PC-9 (cell line): ENCODE measurements around the gene ITGAV. TPM values are rescaled to one million over a fixed set of nuclear protein-coding genes. Genes with fewer than 3 reads are reported as not detected.
A peak's percentile ranks its signal among the peaks of the same experiment; 100 is the strongest.

ENCODE experiments used
- BruUV-seq: library from RNA; stranded (reverse); fragments of 400-500 nt; replicated peaks from 2 replicates; lab custom pipeline; 2021; lab: Mats Ljungman, UMichigan
- CTCF ChIA-PET: fragments of 300-600 bp; sonication (Branson Sonifier 250); formaldehyde crosslinking; loops from one replicate; lab custom pipeline; 2022; ENCODE audit warnings: antibody characterized with exemption; lab: Charles Lee
- POLR2A ChIA-PET: fragments of 300-600 bp; sonication (Branson Sonifier 250); formaldehyde crosslinking; loops from one replicate; lab custom pipeline; 2022; ENCODE audit warnings: antibody characterized with exemption; ENCODE audit not compliant: unreplicated experiment; lab: Charles Lee
- DNase-seq, 2 experiments: peaks; one replicate each; pipeline versions ENCODE4 v3.0.0 to v3.0.0-alpha.2; 2015 to 2022; ENCODE audit warnings: mixed read lengths in 1 of 2
- H2AFZ ChIP-seq: fragments of 200-600 bp; sonication (generic); 2 replicates; pipeline ENCODE4 v1.8.1; 2017; ENCODE audit warnings: antibody characterized with exemption
- H3F3A ChIP-seq: fragments of 200-600 bp; sonication (generic); 2 replicates; pipeline ENCODE4 v1.8.1; 2017; ENCODE audit warnings: antibody characterized with exemption, mild to moderate bottlenecking, low read depth; ENCODE audit not compliant: insufficient read depth
- H3K27ac ChIP-seq: fragments of 200-600 bp; sonication (generic); 2 replicates; pipeline ENCODE4 v1.6.1; 2016; ENCODE audit warnings: mixed run types
- H3K27me3 ChIP-seq: fragments of 200-600 bp; sonication (generic); 2 replicates; pipeline ENCODE4 v1.6.1; 2016; ENCODE audit warnings: low read depth, mixed run types; ENCODE audit not compliant: insufficient read depth
- H3K36me3 ChIP-seq: fragments of 200-600 bp; sonication (generic); 2 replicates; pipeline ENCODE4 v1.6.1; 2016; ENCODE audit warnings: low read depth, mixed run types
- H3K4me1 ChIP-seq: fragments of 200-600 bp; sonication (generic); replicated peaks from 2 replicates; pipeline ENCODE4 v1.6.1; 2016; ENCODE audit warnings: mixed run types; ENCODE audit not compliant: insufficient read depth
- H3K4me2 ChIP-seq: fragments of 200-600 bp; sonication (generic); 2 replicates; pipeline ENCODE4 v1.6.1; 2017; ENCODE audit warnings: mixed run types
- H3K4me3 ChIP-seq: fragments of 200-600 bp; sonication (generic); 2 replicates; pipeline ENCODE4 v1.6.1; 2016; ENCODE audit warnings: mixed run types
- H3K79me2 ChIP-seq: fragments of 200-600 bp; sonication (generic); 2 replicates; pipeline ENCODE4 v1.6.1; 2017; ENCODE audit warnings: low read depth, mixed run types
- H3K9me2 ChIP-seq: fragments of 200-600 bp; sonication (generic); 2 replicates; pipeline ENCODE4 v1.8.1; 2017; ENCODE audit warnings: mild to moderate bottlenecking; ENCODE audit not compliant: insufficient read depth
- H3K9me3 ChIP-seq: fragments of 200-600 bp; sonication (generic); 2 replicates; pipeline ENCODE4 v1.8.1; 2016; ENCODE audit warnings: low read depth; ENCODE audit not compliant: insufficient read depth
- H4K20me1 ChIP-seq: fragments of 200-600 bp; sonication (generic); 2 replicates; pipeline ENCODE4 v1.8.1; 2017; ENCODE audit not compliant: insufficient read depth
- CTCF ChIP-seq: fragments of 200-600 bp; sonication (generic); conservative IDR thresholded peaks from 2 replicates; pipeline ENCODE4 v1.6.1; 2017; ENCODE audit warnings: mixed run types, antibody characterized with exemption, mild to moderate bottlenecking, moderate library complexity
- EZH2 ChIP-seq: fragments of 200-600 bp; sonication (generic); IDR thresholded peaks from 2 replicates; pipeline ENCODE4 v1.8.0; 2017; ENCODE audit warnings: antibody characterized with exemption, low read depth
- intact Hi-C: fragments of 100-400 bp; cut with micrococcal nuclease; formaldehyde crosslinking; loops from one replicate; pipeline ENCODE4 v1.10.0; 2022; ENCODE audit not compliant: unreplicated experiment
- total RNA-seq: library from RNA; stranded (reverse); gene quantifications from 2 replicates; pipeline ENCODE4 v1.2.3, GENCODE V29; 2021

ITGAV gene
- total RNA-seq, 1 experiment from 2014 or later: 28.0 TPM

GRCh38 chr2:186582698-186583097 is 7.2 kb upstream of the ITGAV start:
- Histone ChIP-seq H3K4me2 (no peak overlapping the region), H3K9me2 (no peaks in the 10 kb centered on the region), H3K27ac (no peak overlapping the region)

GRCh38 chr2:186584053-186584452 is 5.8 kb upstream of the ITGAV start:
- no TSS peak for BruUV-seq
- H4K20me1 ChIP-seq: no peaks in the 10 kb centered on the region
- H3F3A ChIP-seq: no peaks in the 10 kb centered on the region
- H3K27me3 ChIP-seq: no peaks in the 10 kb centered on the region
- H3K4me1 ChIP-seq: peaks cover 5% of the 10 kb centered on the region; the same call in 1 of the 2 replicates
- no peak overlapping the region for H3K27ac ChIP-seq
- H3K4me3 ChIP-seq: no peak overlapping the region
- no peaks in the 10 kb centered on the region for H3K9me3 ChIP-seq
- H3K36me3 ChIP-seq: no peaks in the 10 kb centered on the region
- DNase-seq: no peak
- TF ChIP-seq CTCF (no peak), EZH2 (no peak)
- CTCF ChIA-PET: no interaction called here
- no peaks in the 10 kb centered on the region for H3K9me2 ChIP-seq
- H2AFZ ChIP-seq: no peak overlapping the region
- no peak overlapping the region for H3K4me2 ChIP-seq
- POLR2A ChIA-PET: no interaction called here
- no peaks in the 10 kb centered on the region for H3K79me2 ChIP-seq
- intact Hi-C loops: no loop called here

More at GRCh38 chr2:186582698-186583097, 7.2 kb upstream of the ITGAV start:
- CTCF ChIA-PET: no interaction called here
- H2AFZ ChIP-seq: no peak overlapping the region
- no TSS peak for BruUV-seq
- no peaks in the 10 kb centered on the region for H3F3A ChIP-seq
- no peaks in the 10 kb centered on the region for H3K4me1 ChIP-seq
- POLR2A ChIA-PET: no interaction called here
- no peaks in the 10 kb centered on the region for H3K79me2 ChIP-seq
- H4K20me1 ChIP-seq: no peaks in the 10 kb centered on the region
- H3K9me3 ChIP-seq: no peaks in the 10 kb centered on the region
- TF ChIP-seq CTCF (no peak), EZH2 (no peak)
- H3K36me3 ChIP-seq: no peaks in the 10 kb centered on the region
- no peak overlapping the region for H3K4me3 ChIP-seq
- no peak for DNase-seq
- H3K27me3 ChIP-seq: no peaks in the 10 kb centered on the region
- intact Hi-C loops: no loop called here

- Histone ChIP-seq H3K4me1 (peaks cover 20% of the 10 kb centered on the region), H2AFZ (no peak overlapping the region), H3K27me3 (no peaks in the 10 kb centered on the region), H3K9me2 (no peaks in the 10 kb centered on the region), H3K36me3 (no peaks in the 10 kb centered on the region), H3F3A (peaks cover 5% of the 10 kb centered on the region), H3K9me3 (no peaks in the 10 kb centered on the region), H3K4me3 (no peak overlapping the region; the same call in 1 of the 2 replicates), H3K79me2 (peaks cover 23% of the 10 kb centered on the region), H4K20me1 (no peaks in the 10 kb centered on the region), H3K27ac (peak overlapping the region; percentile 68; the same call in 1 of the 2 replicates), H3K4me2 (peak overlapping the region; percentile 90)
- intact Hi-C loops: no loop called here
- no peak for DNase-seq
- ChIA-PET POLR2A (no interaction called here), CTCF (no interaction called here)
- TF ChIP-seq CTCF (no peak), EZH2 (no peak)
- no TSS peak for BruUV-seq
These were observed 1.4 kb upstream of the ITGAV start for GRCh38 chr2:186588421-186588820.
